Loucy (cell line): ENCODE data around the gene CDT1.

Source experiments
- EZH2phosphoT487 ChIP-seq: fragments of 200-600 bp; IDR thresholded peaks from 2 replicates; pipeline ENCODE4 v1.6.1; 2018; ENCODE audit warnings: antibody characterized with exemption, mild to moderate bottlenecking, moderate library complexity, borderline replicate concordance
- TF ChIP-seq, protein P1 (sequence below): fragments of 200-600 bp; sonication (generic); conservative IDR thresholded peaks from 2 replicates; pipeline ENCODE4 v1.5.1; 2014; ENCODE audit warnings: mild to moderate bottlenecking, antibody characterized with exemption, low read length

DNA sequence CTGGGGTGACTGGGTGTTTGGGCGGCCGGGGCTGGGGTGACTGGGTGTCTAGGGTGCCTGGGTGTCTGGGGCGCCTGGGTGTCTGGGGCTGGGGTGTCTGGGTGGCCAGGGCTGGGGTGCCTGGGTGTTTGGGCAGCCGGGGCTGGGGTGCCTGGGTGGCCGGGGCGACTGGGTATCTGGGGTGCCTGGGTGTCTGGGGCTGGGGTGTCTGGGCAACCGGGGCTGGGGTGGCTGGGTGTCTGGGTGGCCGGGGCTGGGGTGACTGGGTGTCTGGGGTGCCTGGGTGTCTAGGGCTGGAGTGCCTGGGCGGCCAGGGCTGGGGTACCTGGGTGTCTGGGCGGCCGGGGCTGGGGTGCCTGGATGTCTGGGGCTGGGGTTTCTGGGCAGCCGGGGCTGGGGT lies 21.6 kb downstream of the CDT1 start:
- TF ChIP-seq, protein P1, sequence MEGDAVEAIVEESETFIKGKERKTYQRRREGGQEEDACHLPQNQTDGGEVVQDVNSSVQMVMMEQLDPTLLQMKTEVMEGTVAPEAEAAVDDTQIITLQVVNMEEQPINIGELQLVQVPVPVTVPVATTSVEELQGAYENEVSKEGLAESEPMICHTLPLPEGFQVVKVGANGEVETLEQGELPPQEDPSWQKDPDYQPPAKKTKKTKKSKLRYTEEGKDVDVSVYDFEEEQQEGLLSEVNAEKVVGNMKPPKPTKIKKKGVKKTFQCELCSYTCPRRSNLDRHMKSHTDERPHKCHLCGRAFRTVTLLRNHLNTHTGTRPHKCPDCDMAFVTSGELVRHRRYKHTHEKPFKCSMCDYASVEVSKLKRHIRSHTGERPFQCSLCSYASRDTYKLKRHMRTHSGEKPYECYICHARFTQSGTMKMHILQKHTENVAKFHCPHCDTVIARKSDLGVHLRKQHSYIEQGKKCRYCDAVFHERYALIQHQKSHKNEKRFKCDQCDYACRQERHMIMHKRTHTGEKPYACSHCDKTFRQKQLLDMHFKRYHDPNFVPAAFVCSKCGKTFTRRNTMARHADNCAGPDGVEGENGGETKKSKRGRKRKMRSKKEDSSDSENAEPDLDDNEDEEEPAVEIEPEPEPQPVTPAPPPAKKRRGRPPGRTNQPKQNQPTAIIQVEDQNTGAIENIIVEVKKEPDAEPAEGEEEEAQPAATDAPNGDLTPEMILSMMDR = no peak
- no peak for TF ChIP-seq EZH2phosphoT487
